PFSK-1 (cell line): Measurements from ENCODE around the gene U2AF2.

Source experiments
- FOXP2 ChIP-seq: optimal IDR thresholded peaks from 2 replicates; pipeline ENCODE3; 2011; ENCODE audit warnings: borderline replicate concordance, control low read depth, inconsistent platforms; ENCODE audit not compliant: insufficient read depth; ENCODE audit errors: extremely low read length, extremely low read depth
- POLR2AphosphoS5 ChIP-seq: IDR thresholded peaks from 2 replicates; pipeline ENCODE4 v1.6.1; 2012; ENCODE audit warnings: low read depth, mild to moderate bottlenecking, control low read depth, low read length, moderate library complexity
- SIN3A ChIP-seq: IDR thresholded peaks from 2 replicates; pipeline ENCODE4 v1.6.1; 2012; ENCODE audit warnings: mild to moderate bottlenecking, low read length, moderate library complexity, borderline replicate concordance; ENCODE audit not compliant: insufficient read depth
- TAF1 ChIP-seq: IDR thresholded peaks from 2 replicates; pipeline ENCODE4 v1.6.1; 2012; ENCODE audit warnings: low read length, control low read depth, borderline replicate concordance; ENCODE audit not compliant: insufficient read depth
- TF ChIP-seq, protein P1 (sequence below), 2 experiments: IDR thresholded peaks; 2 replicates each; pipeline versions ENCODE4 v1.6.1 to v1.8.0; 2011 to 2012; ENCODE audit warnings: low read depth in 2 of 2, low read length in 2 of 2, control low read depth in 1 of 2, inconsistent platforms in 1 of 2, mild to moderate bottlenecking in 1 of 2, moderate library complexity in 1 of 2; ENCODE audit not compliant: insufficient read depth in 1 of 2

The U2AF2 gene

DNA sequence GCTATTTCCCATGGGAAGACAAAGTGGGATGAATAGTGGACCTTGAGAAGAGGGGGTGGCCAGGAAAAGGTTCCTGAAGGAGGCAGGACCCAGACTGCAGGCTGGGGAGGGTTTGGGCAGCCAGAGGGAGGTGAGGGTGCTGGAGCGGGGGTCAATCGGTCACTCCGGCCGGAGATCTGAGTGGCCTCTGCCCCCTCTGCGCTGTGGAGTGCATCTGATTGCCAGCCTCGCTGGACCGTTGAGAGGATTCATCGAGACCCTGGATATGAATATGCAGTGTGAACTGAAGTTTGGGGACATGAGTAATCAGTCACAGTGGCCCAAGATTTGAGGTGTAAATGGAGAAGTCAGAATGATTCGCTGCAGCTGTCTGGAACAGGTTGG lies 19.5 kb upstream of the U2AF2 start:
- TF ChIP-seq SIN3A = no peak
- TF ChIP-seq, protein P1, sequence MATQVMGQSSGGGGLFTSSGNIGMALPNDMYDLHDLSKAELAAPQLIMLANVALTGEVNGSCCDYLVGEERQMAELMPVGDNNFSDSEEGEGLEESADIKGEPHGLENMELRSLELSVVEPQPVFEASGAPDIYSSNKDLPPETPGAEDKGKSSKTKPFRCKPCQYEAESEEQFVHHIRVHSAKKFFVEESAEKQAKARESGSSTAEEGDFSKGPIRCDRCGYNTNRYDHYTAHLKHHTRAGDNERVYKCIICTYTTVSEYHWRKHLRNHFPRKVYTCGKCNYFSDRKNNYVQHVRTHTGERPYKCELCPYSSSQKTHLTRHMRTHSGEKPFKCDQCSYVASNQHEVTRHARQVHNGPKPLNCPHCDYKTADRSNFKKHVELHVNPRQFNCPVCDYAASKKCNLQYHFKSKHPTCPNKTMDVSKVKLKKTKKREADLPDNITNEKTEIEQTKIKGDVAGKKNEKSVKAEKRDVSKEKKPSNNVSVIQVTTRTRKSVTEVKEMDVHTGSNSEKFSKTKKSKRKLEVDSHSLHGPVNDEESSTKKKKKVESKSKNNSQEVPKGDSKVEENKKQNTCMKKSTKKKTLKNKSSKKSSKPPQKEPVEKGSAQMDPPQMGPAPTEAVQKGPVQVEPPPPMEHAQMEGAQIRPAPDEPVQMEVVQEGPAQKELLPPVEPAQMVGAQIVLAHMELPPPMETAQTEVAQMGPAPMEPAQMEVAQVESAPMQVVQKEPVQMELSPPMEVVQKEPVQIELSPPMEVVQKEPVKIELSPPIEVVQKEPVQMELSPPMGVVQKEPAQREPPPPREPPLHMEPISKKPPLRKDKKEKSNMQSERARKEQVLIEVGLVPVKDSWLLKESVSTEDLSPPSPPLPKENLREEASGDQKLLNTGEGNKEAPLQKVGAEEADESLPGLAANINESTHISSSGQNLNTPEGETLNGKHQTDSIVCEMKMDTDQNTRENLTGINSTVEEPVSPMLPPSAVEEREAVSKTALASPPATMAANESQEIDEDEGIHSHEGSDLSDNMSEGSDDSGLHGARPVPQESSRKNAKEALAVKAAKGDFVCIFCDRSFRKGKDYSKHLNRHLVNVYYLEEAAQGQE (IDR thresholded peaks at IDR 0.05; ENCODE audit: insufficient read depth in 1 of 2, low read depth in 2 of 2, low read length in 2 of 2) = no peak

DNA sequence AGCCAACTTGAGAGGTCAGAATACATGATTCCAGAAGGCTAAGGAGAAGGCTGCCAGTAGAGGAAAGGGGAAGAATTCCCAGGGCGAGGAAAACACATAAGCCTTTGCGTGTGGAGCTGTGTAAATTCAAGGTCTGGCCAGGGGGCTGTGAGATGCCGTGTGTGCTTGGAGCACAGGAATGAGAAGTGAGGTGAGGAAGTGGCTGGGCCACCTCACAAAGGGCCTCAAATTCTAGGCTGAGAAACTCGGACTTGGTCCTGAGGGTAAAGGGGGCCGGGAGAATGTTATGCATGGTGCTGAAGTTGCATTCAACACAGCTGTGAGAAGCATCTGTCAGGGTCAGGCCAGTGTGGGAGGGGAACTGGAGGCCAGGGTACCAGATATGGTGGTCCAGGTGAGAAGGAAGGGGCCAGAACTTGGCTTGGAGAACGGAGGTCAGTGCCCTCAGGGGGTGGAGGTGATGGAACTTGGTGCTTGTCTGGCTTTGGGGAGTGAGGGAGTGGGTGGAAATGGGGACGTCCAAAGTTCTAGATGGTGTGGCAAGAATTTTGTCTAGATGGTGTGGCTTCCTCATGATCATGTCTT lies 18.9 kb upstream of the U2AF2 start:
- TF ChIP-seq SIN3A (no peak), FOXP2 (no peak), TAF1 (no peak), POLR2AphosphoS5 (no peak; the same call in 1 of the 2 replicates)
- TF ChIP-seq, protein P1 (IDR thresholded peaks at IDR 0.05; ENCODE audit: insufficient read depth in 1 of 2, low read depth in 2 of 2, low read length in 2 of 2) = no peak

DNA sequence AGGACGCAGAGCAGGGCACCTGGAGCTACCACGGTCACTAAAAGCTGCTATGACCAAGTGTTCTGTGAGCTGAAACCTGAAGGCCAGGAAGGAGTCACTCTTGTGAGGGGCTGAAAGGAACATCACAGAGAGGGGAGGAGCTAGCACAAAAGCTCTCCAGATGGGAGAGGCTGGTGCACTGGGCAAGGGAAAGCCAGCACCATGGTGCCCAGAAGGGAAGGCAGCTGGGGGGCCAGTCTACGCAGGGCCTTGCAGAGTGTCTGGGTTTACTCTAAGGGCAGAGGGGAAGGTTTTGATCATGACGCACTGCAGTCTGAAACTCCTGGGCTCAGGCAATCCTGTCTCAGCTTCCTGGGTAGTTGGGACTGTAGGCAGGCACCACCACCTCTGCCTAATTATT lies 18.1 kb upstream of the U2AF2 start:
- TF ChIP-seq POLR2AphosphoS5 (no peak), FOXP2 (no peak), SIN3A (no peak), TAF1 (no peak)
- TF ChIP-seq, protein P1 (IDR thresholded peaks at IDR 0.05; ENCODE audit: insufficient read depth in 1 of 2, low read depth in 2 of 2, low read length in 2 of 2) = no peak

DNA sequence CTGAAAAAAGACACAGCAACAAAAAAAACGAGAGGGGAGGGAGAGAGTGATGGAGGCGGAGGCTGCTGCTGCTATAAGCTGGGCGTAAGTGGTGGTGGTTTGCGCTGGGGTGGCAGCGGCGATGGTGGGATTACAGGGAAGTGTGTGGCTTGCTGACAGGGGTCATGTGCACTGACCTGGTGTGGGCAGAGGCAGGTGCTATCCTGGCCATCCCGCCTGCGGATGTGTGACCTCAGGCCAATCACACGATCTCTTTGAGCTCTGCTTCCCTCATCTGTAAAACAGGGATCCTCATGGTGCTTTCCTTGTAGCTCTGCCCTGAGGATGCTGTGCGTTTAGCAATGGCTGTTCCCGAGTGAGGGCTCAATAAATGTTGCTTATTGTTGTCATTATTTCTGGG lies 17.3 kb upstream of the U2AF2 start:
- TF ChIP-seq POLR2AphosphoS5 (no peak), TAF1 (no peak), SIN3A (no peak), FOXP2 (no peak)
- TF ChIP-seq, protein P1 (IDR thresholded peaks at IDR 0.05; ENCODE audit: insufficient read depth in 1 of 2, low read depth in 2 of 2, low read length in 2 of 2) = no peak

DNA sequence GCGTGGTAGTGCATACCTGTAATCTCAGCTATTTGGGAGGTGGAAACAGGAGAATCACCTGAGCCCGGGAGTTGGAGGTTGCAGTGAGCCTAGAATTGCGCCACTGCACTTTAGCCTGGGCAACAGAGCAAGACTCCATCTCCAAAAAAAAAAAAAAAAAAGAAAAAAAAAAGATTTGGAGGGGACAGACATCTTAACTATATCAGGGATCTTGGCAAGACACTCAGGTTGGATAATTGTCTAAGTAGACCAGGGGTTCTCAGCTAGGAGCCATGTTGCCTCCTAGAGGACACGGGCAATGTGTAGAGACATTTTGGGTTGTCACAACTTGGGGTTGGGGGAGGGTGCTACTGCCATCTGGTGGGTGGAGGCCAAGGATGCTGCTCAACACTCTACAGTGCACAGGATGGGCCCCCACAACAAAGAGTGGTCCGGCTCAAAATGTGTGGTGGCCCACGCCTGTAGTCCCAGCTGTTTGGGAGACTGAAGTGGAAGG lies 15.9 kb upstream of the U2AF2 start:
- no peak for TF ChIP-seq TAF1
